Fibroblast of the aortic adventitia (primary cell): ENCODE results near the gene RANBP17. TPM values are rescaled to one million over a fixed set of nuclear protein-coding genes. Genes with fewer than 3 reads are reported as not detected.
"Not testable (repeated sequence)": the region's sequence is repeated elsewhere in the genome, so short reads cannot be mapped to it uniquely, and the experiment has no call there.

Experiments used
- DNase-seq: peaks from one replicate; pipeline ENCODE4 v3.0.0-alpha.2; 2010; ENCODE audit warnings: low read depth
- H3K4me3 ChIP-seq: 2 replicates; pipeline ENCODE4 v1.5.1; 2011; ENCODE audit warnings: low read depth, mild to moderate bottlenecking, control low read depth, low read length, moderate library complexity
- total RNA-seq: library from RNA; depleted of rRNA; stranded (reverse); fragments of >200 nt; gene quantifications from 2 replicates; pipeline ENCODE4 v1.2.3, GENCODE V29; 2012; ENCODE audit warnings: low replicate concordance
- TF ChIP-seq, protein P1 (sequence below): IDR thresholded peaks from 2 replicates; pipeline ENCODE4 v1.5.1; 2011; ENCODE audit warnings: mild to moderate bottlenecking, low read length, control low read depth, inconsistent platforms; ENCODE audit not compliant: insufficient read depth

Gene RANBP17
- total RNA-seq, 1 donor = 10.6 TPM

DNA sequence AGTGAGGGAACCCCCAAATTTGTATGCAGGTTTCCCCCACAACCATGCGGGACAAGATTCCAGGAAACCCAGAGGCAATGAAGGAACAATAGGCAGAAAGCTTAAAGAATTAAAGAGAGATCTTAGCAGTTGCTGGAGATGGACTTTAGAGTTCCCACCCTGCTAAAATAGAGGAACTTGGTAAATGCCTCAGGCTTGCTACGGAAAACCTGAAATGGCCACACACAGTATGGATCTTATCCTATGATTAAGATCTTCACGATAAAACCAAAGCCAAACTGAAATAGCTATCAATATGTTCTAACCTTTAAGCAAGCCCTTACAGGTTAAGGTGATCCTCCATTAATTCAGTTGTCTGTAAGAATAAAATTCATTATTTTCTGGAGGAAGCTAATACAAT, 148.3 kb downstream of the RANBP17 start:
- no peak for DNase-seq
- TF ChIP-seq, protein P1, sequence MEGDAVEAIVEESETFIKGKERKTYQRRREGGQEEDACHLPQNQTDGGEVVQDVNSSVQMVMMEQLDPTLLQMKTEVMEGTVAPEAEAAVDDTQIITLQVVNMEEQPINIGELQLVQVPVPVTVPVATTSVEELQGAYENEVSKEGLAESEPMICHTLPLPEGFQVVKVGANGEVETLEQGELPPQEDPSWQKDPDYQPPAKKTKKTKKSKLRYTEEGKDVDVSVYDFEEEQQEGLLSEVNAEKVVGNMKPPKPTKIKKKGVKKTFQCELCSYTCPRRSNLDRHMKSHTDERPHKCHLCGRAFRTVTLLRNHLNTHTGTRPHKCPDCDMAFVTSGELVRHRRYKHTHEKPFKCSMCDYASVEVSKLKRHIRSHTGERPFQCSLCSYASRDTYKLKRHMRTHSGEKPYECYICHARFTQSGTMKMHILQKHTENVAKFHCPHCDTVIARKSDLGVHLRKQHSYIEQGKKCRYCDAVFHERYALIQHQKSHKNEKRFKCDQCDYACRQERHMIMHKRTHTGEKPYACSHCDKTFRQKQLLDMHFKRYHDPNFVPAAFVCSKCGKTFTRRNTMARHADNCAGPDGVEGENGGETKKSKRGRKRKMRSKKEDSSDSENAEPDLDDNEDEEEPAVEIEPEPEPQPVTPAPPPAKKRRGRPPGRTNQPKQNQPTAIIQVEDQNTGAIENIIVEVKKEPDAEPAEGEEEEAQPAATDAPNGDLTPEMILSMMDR = no peak
- H3K4me3 ChIP-seq = no peak overlapping the region

DNA sequence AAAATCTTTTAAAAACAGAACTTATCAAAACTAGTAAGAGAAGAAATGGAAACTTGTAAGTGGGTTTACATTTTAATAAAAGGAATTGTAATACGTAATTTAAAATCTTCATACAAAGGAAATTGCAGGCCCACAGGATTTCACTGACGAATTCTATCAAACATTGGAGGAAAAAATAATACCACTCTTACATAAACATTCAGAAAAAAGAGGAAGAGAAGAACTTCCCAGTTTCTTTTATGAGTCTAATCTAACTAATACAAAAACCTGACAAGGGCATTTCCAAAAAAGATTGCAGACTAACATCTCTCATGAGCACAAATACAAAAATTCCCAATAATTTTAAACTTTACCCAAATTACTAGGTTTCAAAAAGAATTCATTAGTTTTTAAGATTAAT, 149.0 kb downstream of the RANBP17 start:
- TF ChIP-seq, protein P1 = no peak
- no peak overlapping the region for H3K4me3 ChIP-seq
- DNase-seq = no peak

- DNase-seq = no peak
- H3K4me3 ChIP-seq = no peak overlapping the region
- TF ChIP-seq, protein P1 = no peak
Measured at GRCh38 chr5:171023508-171023907, 161.7 kb downstream of the RANBP17 start.

GRCh38 chr5:171024084-171024483, 162.3 kb downstream of the RANBP17 start:
- H3K4me3 ChIP-seq = no peak overlapping the region
- no peak for DNase-seq
- TF ChIP-seq, protein P1 = no peak

- TF ChIP-seq, protein P1 = no peak
- no peak for DNase-seq
- no peak overlapping the region for H3K4me3 ChIP-seq
Measured at GRCh38 chr5:171029401-171029800, 167.6 kb downstream of the RANBP17 start.

GRCh38 chr5:171031977-171032376, 170.2 kb downstream of the RANBP17 start:
- H3K4me3 ChIP-seq = no peak overlapping the region
- TF ChIP-seq, protein P1 = no peak
- no peak for DNase-seq

DNA sequence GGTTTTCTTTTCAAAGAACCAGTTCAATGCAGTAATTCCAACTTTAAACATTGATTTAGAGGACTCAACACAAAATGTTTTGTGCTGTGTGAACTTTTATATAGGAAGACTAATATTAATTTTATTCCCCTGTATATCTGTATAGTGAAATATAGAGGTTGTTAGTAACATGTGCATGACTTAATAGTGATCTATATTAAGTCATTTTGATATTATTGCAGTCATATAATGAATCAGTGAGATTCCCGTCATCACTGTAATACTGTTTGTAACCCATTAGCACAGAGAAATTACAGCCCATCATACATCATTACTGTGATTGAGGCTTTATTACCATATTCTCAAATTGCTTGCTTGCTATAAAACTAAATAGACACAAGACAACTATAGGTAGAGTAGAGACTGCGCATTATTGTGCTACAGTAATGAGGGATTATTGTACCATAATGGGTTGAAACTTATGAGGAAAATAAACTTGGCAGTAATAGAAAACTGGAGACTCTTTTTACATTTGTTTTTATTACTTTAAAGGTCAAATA, 170.7 kb downstream of the RANBP17 start:
- DNase-seq = no peak
- TF ChIP-seq, protein P1 = no peak
- H3K4me3 ChIP-seq = no peak overlapping the region

GRCh38 chr5:171041893-171042292, 180.1 kb downstream of the RANBP17 start:
- H3K4me3 ChIP-seq, DNase-seq: not testable (repeated sequence)
